ENCODE measurements around the gene ADPRHL1.

DNA sequence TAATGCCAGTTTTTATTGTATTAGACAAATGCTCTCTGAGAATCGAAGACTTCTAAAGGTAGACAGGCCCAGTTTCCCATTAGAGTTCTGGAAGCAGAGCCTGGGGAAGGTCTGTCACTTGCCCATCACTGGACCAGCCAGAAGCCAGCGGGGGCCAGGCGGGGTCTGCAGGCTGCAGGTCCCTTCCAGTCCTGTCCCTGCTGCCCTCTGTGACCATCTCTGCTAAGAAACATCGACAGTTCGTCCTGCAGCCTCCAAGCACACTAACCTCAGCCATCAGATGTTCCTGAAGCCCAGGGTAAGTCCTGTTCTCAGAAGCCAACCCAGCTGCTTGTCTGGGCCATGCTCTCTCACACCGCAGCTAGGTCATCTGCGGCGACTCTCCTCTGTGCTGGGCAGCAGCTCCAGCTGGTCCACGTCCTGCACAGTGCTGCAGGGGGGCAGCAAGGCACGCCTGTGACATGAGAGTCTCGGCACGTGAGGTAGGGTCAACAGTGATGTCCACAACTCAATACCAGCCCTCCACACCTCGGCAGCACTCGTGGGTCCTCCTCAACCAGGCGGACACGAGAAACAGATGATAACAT, 2.9 kb upstream of the ADPRHL1 start:
- TF ChIP-seq, protein P1, sequence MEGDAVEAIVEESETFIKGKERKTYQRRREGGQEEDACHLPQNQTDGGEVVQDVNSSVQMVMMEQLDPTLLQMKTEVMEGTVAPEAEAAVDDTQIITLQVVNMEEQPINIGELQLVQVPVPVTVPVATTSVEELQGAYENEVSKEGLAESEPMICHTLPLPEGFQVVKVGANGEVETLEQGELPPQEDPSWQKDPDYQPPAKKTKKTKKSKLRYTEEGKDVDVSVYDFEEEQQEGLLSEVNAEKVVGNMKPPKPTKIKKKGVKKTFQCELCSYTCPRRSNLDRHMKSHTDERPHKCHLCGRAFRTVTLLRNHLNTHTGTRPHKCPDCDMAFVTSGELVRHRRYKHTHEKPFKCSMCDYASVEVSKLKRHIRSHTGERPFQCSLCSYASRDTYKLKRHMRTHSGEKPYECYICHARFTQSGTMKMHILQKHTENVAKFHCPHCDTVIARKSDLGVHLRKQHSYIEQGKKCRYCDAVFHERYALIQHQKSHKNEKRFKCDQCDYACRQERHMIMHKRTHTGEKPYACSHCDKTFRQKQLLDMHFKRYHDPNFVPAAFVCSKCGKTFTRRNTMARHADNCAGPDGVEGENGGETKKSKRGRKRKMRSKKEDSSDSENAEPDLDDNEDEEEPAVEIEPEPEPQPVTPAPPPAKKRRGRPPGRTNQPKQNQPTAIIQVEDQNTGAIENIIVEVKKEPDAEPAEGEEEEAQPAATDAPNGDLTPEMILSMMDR (IDR thresholded peaks at IDR 0.05), result no peak
- TF ChIP-seq POLR2A (IDR thresholded peaks at IDR 0.05), result no peak
